LoVo (cell line): ENCODE results near the gene ANKFY1.

ENCODE experiments used
- DNase-seq: peaks from one replicate; pipeline ENCODE4 v3.0.0-alpha.2; 2016; ENCODE audit warnings: low spot score

The ANKFY1 gene

GRCh38 chr17:4119299-4119698 lies 144.5 kb downstream of the ANKFY1 start:
- DNase-seq: no peak

- no peak for DNase-seq
These were observed 145.6 kb downstream of the ANKFY1 start for GRCh38 chr17:4118015-4118743.

GRCh38 chr17:4116516-4116915 lies 147.3 kb downstream of the ANKFY1 start:
- DNase-seq: no peak
